Ascending aorta (tissue), 2 donors: ENCODE results near the gene SFI1. TPM values are rescaled to one million over a fixed set of nuclear protein-coding genes. Genes with fewer than 3 reads are reported as not detected.

Experiments
- DNase-seq, 2 donors: peaks; one replicate each; pipeline ENCODE4 v3.0.0-alpha.2; 2019; ENCODE audit warnings: low spot score in 2 of 2
- H3K27ac ChIP-seq, 2 donors: fragments of 200-600 bp; sonication (generic); one replicate each; pipeline ENCODE4 v1.5.1; 2016 to 2017; ENCODE audit warnings: mild to moderate bottlenecking in 1 of 2
- H3K27me3 ChIP-seq: fragments of 200-600 bp; sonication (generic); one replicate; pipeline ENCODE4 v1.5.1; 2017
- H3K36me3 ChIP-seq, 2 donors: fragments of 200-600 bp; sonication (generic); one replicate each; pipeline ENCODE4 v1.5.1; 2016
- H3K4me1 ChIP-seq, 2 donors: fragments of 200-600 bp; sonication (generic); one replicate each; pipeline ENCODE4 v1.5.1; 2016 to 2017; ENCODE audit warnings: mild to moderate bottlenecking in 1 of 2
- H3K4me3 ChIP-seq, 2 donors: fragments of 200-600 bp; sonication (generic); one replicate each; pipeline ENCODE4 v1.5.1; 2016 to 2017; ENCODE audit warnings: mild to moderate bottlenecking in 1 of 2
- H3K9me3 ChIP-seq, 2 donors: fragments of 200-600 bp; sonication (generic); one replicate each; pipeline ENCODE4 v1.5.1; 2016
- CTCF ChIP-seq, 3 experiments: fragments of 200-600 bp in 2 of 3; fragments of 450-650 bp in 1 of 3; sonication (generic) in 2 of 3; IDR thresholded peaks; one replicate each; pipeline ENCODE4 v1.5.1; 2016 to 2019; ENCODE audit warnings: antibody characterized with exemption in 3 of 3, mild to moderate bottlenecking in 1 of 3, moderate library complexity in 1 of 3
- intact Hi-C: fragments of 100-400 bp; cut with DNase I; formaldehyde crosslinking; loops from one replicate; pipeline ENCODE4 v1.15.1; 2023
- total RNA-seq: library from RNA; depleted of rRNA; stranded (reverse); fragments of >200 nt; gene quantifications from one replicate; pipeline ENCODE4 v1.1.0, GENCODE V29; 2016

The SFI1 gene
- total RNA-seq, 1 donor from 2014 or later: 31.0 TPM

- TF ChIP-seq CTCF (IDR thresholded peaks at IDR 0.05): no peak
- no peak for DNase-seq
- no peaks in the 10 kb centered on the region for H3K27me3 ChIP-seq
- intact Hi-C loops: no loop called here
- peaks cover 9 to 48% of the 10 kb centered on the region in 2 donors for H3K36me3 ChIP-seq
- no peaks in the 10 kb centered on the region for H3K4me1 ChIP-seq
- no peak overlapping the region for H3K27ac ChIP-seq
- no peaks in the 10 kb centered on the region for H3K9me3 ChIP-seq
- no peak overlapping the region for H3K4me3 ChIP-seq
Measured at GRCh38 chr22:31647066-31647465, 150.7 kb downstream of the SFI1 start.

- Histone ChIP-seq H3K36me3 (peaks cover 9 to 48% of the 10 kb centered on the region in 2 donors), H3K4me1 (no peaks in the 10 kb centered on the region), H3K4me3 (no peak overlapping the region), H3K9me3 (no peaks in the 10 kb centered on the region), H3K27me3 (no peaks in the 10 kb centered on the region), H3K27ac (no peak overlapping the region)
- intact Hi-C loops: no loop called here
- no peak for DNase-seq
- TF ChIP-seq CTCF (IDR thresholded peaks at IDR 0.05): no peak
Measured at GRCh38 chr22:31647523-31648320, 151.4 kb downstream of the SFI1 start.

GRCh38 chr22:31650391-31650790 lies 154.1 kb downstream of the SFI1 start:
- peaks cover 9 to 41% of the 10 kb centered on the region in 2 donors for H3K36me3 ChIP-seq
- H3K27ac ChIP-seq: no peak overlapping the region
- H3K27me3 ChIP-seq: no peaks in the 10 kb centered on the region
- no peak for TF ChIP-seq CTCF (IDR thresholded peaks at IDR 0.05)
- no peak for DNase-seq
- H3K9me3 ChIP-seq: no peaks in the 10 kb centered on the region
- intact Hi-C loops: no loop called here
- no peaks in the 10 kb centered on the region for H3K4me1 ChIP-seq
- no peak overlapping the region for H3K4me3 ChIP-seq

- no peaks in the 10 kb centered on the region for H3K9me3 ChIP-seq
- H3K36me3 ChIP-seq: peaks cover 9 to 33% of the 10 kb centered on the region in 2 donors
- H3K27ac ChIP-seq: no peak overlapping the region
- H3K4me1 ChIP-seq: no peaks in the 10 kb centered on the region
- no peak for DNase-seq
- no peak for TF ChIP-seq CTCF (IDR thresholded peaks at IDR 0.05)
- intact Hi-C loops: no loop called here
- no peaks in the 10 kb centered on the region for H3K27me3 ChIP-seq
- no peak overlapping the region for H3K4me3 ChIP-seq
Measured at GRCh38 chr22:31651664-31652063, 155.3 kb downstream of the SFI1 start.

- no peak overlapping the region for H3K4me3 ChIP-seq
- no peak for DNase-seq
- H3K27ac ChIP-seq: no peak overlapping the region
- no peak for TF ChIP-seq CTCF (IDR thresholded peaks at IDR 0.05)
- H3K36me3 ChIP-seq: peaks cover 9 to 29% of the 10 kb centered on the region in 2 donors
- no peaks in the 10 kb centered on the region for H3K27me3 ChIP-seq
- no peaks in the 10 kb centered on the region for H3K4me1 ChIP-seq
- intact Hi-C loops: no loop called here
- H3K9me3 ChIP-seq: no peaks in the 10 kb centered on the region
Measured at GRCh38 chr22:31652088-31652487, 155.8 kb downstream of the SFI1 start.
